Measurements from ENCODE around the gene MIB1.

DNA sequence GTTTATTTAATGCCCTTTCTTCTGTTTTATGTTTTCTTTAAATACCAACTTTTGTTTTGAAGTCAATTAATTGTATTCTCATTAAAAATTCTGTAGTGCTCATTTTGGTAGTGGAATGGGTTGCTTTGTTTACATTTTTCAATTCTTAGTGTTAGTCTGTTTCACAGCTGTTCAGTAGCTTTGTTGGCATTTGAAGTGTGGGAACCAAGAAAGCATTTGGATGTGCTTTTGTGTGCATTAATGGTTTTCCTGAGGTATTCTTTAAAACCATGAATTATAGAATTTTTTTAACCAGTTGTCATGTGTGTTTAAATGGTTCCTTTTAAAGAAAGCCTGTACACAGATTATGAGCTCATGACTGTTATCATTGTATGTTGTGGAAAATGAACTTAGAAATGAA, 19.7 kb downstream of the MIB1 start:
- TF ChIP-seq SIN3A (IDR thresholded peaks at IDR 0.05; ENCODE audit: borderline replicate concordance, insufficient read depth, low read depth, low read length) (no peak), POLR2AphosphoS5 (IDR thresholded peaks at IDR 0.05; ENCODE audit: low read depth, low read length) (no peak), TCF7L2 (IDR thresholded peaks at IDR 0.05; ENCODE audit: low read depth, low read length) (no peak)
- TF ChIP-seq, protein P1, sequence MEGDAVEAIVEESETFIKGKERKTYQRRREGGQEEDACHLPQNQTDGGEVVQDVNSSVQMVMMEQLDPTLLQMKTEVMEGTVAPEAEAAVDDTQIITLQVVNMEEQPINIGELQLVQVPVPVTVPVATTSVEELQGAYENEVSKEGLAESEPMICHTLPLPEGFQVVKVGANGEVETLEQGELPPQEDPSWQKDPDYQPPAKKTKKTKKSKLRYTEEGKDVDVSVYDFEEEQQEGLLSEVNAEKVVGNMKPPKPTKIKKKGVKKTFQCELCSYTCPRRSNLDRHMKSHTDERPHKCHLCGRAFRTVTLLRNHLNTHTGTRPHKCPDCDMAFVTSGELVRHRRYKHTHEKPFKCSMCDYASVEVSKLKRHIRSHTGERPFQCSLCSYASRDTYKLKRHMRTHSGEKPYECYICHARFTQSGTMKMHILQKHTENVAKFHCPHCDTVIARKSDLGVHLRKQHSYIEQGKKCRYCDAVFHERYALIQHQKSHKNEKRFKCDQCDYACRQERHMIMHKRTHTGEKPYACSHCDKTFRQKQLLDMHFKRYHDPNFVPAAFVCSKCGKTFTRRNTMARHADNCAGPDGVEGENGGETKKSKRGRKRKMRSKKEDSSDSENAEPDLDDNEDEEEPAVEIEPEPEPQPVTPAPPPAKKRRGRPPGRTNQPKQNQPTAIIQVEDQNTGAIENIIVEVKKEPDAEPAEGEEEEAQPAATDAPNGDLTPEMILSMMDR (IDR thresholded peaks at IDR 0.05): no peak
- TF ChIP-seq, protein P2, sequence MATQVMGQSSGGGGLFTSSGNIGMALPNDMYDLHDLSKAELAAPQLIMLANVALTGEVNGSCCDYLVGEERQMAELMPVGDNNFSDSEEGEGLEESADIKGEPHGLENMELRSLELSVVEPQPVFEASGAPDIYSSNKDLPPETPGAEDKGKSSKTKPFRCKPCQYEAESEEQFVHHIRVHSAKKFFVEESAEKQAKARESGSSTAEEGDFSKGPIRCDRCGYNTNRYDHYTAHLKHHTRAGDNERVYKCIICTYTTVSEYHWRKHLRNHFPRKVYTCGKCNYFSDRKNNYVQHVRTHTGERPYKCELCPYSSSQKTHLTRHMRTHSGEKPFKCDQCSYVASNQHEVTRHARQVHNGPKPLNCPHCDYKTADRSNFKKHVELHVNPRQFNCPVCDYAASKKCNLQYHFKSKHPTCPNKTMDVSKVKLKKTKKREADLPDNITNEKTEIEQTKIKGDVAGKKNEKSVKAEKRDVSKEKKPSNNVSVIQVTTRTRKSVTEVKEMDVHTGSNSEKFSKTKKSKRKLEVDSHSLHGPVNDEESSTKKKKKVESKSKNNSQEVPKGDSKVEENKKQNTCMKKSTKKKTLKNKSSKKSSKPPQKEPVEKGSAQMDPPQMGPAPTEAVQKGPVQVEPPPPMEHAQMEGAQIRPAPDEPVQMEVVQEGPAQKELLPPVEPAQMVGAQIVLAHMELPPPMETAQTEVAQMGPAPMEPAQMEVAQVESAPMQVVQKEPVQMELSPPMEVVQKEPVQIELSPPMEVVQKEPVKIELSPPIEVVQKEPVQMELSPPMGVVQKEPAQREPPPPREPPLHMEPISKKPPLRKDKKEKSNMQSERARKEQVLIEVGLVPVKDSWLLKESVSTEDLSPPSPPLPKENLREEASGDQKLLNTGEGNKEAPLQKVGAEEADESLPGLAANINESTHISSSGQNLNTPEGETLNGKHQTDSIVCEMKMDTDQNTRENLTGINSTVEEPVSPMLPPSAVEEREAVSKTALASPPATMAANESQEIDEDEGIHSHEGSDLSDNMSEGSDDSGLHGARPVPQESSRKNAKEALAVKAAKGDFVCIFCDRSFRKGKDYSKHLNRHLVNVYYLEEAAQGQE (IDR thresholded peaks at IDR 0.05; ENCODE audit: insufficient read depth in 1 of 2, low read depth in 2 of 2, low read length in 1 of 2): no peak
